Ishikawa (cell line): ENCODE results near the gene RAI1.
A peak's percentile ranks its signal among the peaks of the same experiment; 100 is the strongest.

Experiments used
- CEBPB ChIP-seq: IDR thresholded peaks from 2 replicates; pipeline ENCODE4 v1.6.1; 2012
- CREB1 ChIP-seq: IDR thresholded peaks from 2 replicates; pipeline ENCODE4 v1.6.1; 2012; ENCODE audit warnings: low read depth
- EGR1 ChIP-seq: IDR thresholded peaks from 2 replicates; pipeline ENCODE4 v1.6.1; 2012
- EP300 ChIP-seq: IDR thresholded peaks from 2 replicates; pipeline ENCODE4 v1.6.1; 2012; ENCODE audit warnings: borderline replicate concordance
- FOXM1 ChIP-seq: IDR thresholded peaks from 2 replicates; pipeline ENCODE4 v1.6.1; 2012; ENCODE audit warnings: low read depth, borderline replicate concordance
- NFIC ChIP-seq: IDR thresholded peaks from 2 replicates; pipeline ENCODE4 v1.6.1; 2012
- RAD21 ChIP-seq: IDR thresholded peaks from 2 replicates; pipeline ENCODE4 v1.6.1; 2012; ENCODE audit warnings: low read depth
- TAF1 ChIP-seq: IDR thresholded peaks from 2 replicates; pipeline ENCODE4 v1.6.1; 2012; ENCODE audit warnings: low read depth, mild to moderate bottlenecking
- TCF12 ChIP-seq: IDR thresholded peaks from 2 replicates; pipeline ENCODE4 v1.6.1; 2012; ENCODE audit warnings: low read depth
- TEAD4 ChIP-seq: IDR thresholded peaks from 2 replicates; pipeline ENCODE4 v1.6.1; 2012
- YY1 ChIP-seq: IDR thresholded peaks from 2 replicates; pipeline ENCODE4 v1.6.1; 2012; ENCODE audit warnings: low read depth
- ZBTB7A ChIP-seq: IDR thresholded peaks from 2 replicates; pipeline ENCODE4 v1.6.1; 2012; ENCODE audit warnings: low read depth
- TF ChIP-seq, protein P1 (sequence below): IDR thresholded peaks from 2 replicates; pipeline ENCODE4 v1.6.1; 2012; ENCODE audit warnings: low read depth, mild to moderate bottlenecking
- TF ChIP-seq, protein P2 (sequence below): IDR thresholded peaks from 2 replicates; pipeline ENCODE4 v1.6.1; 2012
- TF ChIP-seq, protein P3 (sequence below): IDR thresholded peaks from 2 replicates; pipeline ENCODE4 v1.6.1; 2012

RAI1 gene, protein sequence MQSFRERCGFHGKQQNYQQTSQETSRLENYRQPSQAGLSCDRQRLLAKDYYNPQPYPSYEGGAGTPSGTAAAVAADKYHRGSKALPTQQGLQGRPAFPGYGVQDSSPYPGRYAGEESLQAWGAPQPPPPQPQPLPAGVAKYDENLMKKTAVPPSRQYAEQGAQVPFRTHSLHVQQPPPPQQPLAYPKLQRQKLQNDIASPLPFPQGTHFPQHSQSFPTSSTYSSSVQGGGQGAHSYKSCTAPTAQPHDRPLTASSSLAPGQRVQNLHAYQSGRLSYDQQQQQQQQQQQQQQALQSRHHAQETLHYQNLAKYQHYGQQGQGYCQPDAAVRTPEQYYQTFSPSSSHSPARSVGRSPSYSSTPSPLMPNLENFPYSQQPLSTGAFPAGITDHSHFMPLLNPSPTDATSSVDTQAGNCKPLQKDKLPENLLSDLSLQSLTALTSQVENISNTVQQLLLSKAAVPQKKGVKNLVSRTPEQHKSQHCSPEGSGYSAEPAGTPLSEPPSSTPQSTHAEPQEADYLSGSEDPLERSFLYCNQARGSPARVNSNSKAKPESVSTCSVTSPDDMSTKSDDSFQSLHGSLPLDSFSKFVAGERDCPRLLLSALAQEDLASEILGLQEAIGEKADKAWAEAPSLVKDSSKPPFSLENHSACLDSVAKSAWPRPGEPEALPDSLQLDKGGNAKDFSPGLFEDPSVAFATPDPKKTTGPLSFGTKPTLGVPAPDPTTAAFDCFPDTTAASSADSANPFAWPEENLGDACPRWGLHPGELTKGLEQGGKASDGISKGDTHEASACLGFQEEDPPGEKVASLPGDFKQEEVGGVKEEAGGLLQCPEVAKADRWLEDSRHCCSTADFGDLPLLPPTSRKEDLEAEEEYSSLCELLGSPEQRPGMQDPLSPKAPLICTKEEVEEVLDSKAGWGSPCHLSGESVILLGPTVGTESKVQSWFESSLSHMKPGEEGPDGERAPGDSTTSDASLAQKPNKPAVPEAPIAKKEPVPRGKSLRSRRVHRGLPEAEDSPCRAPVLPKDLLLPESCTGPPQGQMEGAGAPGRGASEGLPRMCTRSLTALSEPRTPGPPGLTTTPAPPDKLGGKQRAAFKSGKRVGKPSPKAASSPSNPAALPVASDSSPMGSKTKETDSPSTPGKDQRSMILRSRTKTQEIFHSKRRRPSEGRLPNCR (N-terminal part only)

DNA sequence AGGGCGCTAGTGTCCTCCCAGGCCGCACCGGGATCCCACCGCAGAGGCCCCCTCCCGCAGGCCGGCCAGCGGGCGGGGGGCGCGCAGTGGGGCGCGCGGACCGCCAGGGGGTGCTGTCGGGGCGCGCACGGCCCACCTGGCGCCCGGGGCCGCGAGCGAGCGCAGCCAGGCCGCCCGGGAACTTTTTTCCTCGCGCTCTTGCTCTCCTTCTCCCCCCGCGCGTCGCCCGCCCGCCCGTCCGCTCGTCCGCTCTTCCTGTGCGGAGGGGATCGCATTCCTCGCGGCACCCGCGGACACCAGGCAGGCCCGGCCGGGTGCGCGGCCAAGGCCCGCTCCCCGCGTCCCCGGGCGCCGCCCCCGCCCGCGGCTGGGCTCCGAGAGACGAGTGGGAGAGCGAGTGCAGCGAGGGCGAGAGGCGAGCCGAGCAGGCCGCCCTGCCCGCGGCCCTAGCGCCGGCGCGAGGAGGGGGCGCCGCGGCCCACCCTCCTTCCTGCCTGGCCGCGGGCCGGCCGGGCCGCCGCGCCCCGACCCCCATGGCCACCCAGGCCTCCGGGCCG lies at the start of gene RAI1:
TSS of gene RAI1 (plus strand) at position 272 of the 557 bp plus-strand sequence. CDS start 111,491 bp downstream, outside the sequence.
- no peak for TF ChIP-seq FOXM1
- TF ChIP-seq EP300, result no peak
- no peak for TF ChIP-seq TCF12
- peak; percentile 36 for TF ChIP-seq TEAD4
- TF ChIP-seq EGR1, result no peak; the same call in 1 of the 2 replicates
- TF ChIP-seq, protein P1, sequence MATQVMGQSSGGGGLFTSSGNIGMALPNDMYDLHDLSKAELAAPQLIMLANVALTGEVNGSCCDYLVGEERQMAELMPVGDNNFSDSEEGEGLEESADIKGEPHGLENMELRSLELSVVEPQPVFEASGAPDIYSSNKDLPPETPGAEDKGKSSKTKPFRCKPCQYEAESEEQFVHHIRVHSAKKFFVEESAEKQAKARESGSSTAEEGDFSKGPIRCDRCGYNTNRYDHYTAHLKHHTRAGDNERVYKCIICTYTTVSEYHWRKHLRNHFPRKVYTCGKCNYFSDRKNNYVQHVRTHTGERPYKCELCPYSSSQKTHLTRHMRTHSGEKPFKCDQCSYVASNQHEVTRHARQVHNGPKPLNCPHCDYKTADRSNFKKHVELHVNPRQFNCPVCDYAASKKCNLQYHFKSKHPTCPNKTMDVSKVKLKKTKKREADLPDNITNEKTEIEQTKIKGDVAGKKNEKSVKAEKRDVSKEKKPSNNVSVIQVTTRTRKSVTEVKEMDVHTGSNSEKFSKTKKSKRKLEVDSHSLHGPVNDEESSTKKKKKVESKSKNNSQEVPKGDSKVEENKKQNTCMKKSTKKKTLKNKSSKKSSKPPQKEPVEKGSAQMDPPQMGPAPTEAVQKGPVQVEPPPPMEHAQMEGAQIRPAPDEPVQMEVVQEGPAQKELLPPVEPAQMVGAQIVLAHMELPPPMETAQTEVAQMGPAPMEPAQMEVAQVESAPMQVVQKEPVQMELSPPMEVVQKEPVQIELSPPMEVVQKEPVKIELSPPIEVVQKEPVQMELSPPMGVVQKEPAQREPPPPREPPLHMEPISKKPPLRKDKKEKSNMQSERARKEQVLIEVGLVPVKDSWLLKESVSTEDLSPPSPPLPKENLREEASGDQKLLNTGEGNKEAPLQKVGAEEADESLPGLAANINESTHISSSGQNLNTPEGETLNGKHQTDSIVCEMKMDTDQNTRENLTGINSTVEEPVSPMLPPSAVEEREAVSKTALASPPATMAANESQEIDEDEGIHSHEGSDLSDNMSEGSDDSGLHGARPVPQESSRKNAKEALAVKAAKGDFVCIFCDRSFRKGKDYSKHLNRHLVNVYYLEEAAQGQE, result no peak
- TF ChIP-seq RAD21, result peak; percentile 65; the same call in 1 of the 2 replicates
- TF ChIP-seq ZBTB7A, result peak; percentile 90
- no peak for TF ChIP-seq CEBPB
- TF ChIP-seq, protein P2, sequence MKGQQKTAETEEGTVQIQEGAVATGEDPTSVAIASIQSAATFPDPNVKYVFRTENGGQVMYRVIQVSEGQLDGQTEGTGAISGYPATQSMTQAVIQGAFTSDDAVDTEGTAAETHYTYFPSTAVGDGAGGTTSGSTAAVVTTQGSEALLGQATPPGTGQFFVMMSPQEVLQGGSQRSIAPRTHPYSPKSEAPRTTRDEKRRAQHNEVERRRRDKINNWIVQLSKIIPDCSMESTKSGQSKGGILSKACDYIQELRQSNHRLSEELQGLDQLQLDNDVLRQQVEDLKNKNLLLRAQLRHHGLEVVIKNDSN, result no peak
- no peak for TF ChIP-seq TAF1
- TF ChIP-seq, protein P3, sequence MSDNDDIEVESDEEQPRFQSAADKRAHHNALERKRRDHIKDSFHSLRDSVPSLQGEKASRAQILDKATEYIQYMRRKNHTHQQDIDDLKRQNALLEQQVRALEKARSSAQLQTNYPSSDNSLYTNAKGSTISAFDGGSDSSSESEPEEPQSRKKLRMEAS, result 0 out of 2 replicates have a peak, but pooled peaks have one; percentile 45
- TF ChIP-seq NFIC, result no peak
- no peak for TF ChIP-seq YY1
- TF ChIP-seq CREB1, result no peak

DNA sequence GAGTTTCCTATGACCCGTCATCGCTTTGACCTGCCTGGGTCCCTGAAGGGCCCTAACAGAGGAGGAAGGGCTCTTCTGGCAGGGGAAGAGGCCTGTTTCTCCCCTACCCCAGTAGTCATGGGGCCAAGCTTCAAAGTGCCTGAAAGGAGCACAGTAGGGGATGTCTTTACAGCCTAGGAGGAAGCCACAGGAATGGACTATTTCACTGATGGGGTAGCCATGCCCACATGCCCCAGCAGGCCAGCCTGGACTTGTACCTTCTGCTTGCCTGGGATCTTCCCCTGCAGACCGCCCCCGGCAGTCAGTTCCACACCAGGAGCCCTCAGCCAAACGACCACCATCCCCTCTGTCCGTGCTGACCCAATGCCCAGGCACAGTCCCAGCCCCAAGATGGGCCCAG lies 47.9 kb upstream of the RAI1 start:
- TF ChIP-seq, protein P2, result no peak
- no peak for TF ChIP-seq CREB1
- TF ChIP-seq, protein P1, result no peak

DNA sequence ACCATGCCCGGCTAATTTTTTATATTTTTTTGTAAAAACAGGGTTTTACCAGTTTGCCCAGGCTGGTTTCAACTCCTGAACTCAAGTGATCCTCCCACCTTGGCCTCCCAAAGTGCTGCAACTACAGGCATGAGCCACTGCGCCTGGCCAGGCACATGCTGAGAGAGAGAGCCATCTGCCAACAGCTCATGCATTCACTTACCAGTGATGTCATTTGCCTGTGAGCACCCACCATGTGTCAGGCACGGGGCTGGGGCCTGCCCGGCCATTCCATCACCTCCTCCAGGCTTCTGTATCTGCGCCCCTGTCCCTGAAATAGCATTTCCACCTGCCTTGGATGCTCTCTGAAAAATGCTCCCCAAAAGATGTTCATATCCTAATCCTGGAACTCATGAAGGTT lies 46.1 kb upstream of the RAI1 start:
- TF ChIP-seq RAD21 (no peak), NFIC (no peak), TEAD4 (no peak), EGR1 (no peak), EP300 (no peak), ZBTB7A (no peak), TAF1 (no peak), CREB1 (no peak), TCF12 (no peak), FOXM1 (no peak), YY1 (no peak)
- TF ChIP-seq, protein P3, result no peak
- TF ChIP-seq, protein P1, result no peak
- TF ChIP-seq, protein P2, result no peak
